ENCODE data around the gene TTC22. TPM values are rescaled to one million over a fixed set of nuclear protein-coding genes. Genes with fewer than 3 reads are reported as not detected.

The TTC22 gene
- total RNA-seq, 1 experiment from 2014 or later: 0.10 TPM

DNA sequence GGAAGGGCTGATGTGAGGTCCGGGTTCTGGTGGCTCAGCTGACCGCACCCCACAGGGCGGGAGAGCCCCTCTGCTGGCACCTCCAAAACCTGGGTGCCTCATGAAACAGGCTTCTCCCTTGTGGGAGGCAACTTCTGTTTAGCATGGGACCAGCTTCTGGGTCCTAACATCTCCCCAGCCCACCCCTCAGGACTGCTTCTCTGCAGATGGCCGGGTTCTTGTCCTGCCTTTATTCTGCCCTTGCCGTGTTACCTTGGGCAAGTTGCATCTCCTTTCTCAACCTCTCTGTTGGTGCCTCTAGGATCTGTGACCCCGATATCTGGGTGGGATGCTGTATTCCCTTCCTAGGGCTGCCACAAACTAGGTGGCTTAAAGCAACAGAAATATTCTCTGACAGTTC is 15.0 kb upstream of the TTC22 start:
- H3K9me3 ChIP-seq (ENCODE audit: control insufficient read depth, insufficient read depth, low read depth, low read length): no peaks in the 10 kb centered on the region
- no TSS peak for BruUV-seq (replicated peaks)
- ATAC-seq (no peak), DNase-seq (ENCODE audit: low read depth, low spot score) (no peak)
- ChIA-PET POLR2A (no interaction called here), CTCF (no interaction called here)
- no peak overlapping the region for H3K27ac ChIP-seq (ENCODE audit: low read length)
- in situ Hi-C loops (cut with HindIII; ENCODE audit: low pct_unique_long_range_greater_than_20kb, low sequenced_read_pairs): no loop called here
- TF ChIP-seq, protein P1, sequence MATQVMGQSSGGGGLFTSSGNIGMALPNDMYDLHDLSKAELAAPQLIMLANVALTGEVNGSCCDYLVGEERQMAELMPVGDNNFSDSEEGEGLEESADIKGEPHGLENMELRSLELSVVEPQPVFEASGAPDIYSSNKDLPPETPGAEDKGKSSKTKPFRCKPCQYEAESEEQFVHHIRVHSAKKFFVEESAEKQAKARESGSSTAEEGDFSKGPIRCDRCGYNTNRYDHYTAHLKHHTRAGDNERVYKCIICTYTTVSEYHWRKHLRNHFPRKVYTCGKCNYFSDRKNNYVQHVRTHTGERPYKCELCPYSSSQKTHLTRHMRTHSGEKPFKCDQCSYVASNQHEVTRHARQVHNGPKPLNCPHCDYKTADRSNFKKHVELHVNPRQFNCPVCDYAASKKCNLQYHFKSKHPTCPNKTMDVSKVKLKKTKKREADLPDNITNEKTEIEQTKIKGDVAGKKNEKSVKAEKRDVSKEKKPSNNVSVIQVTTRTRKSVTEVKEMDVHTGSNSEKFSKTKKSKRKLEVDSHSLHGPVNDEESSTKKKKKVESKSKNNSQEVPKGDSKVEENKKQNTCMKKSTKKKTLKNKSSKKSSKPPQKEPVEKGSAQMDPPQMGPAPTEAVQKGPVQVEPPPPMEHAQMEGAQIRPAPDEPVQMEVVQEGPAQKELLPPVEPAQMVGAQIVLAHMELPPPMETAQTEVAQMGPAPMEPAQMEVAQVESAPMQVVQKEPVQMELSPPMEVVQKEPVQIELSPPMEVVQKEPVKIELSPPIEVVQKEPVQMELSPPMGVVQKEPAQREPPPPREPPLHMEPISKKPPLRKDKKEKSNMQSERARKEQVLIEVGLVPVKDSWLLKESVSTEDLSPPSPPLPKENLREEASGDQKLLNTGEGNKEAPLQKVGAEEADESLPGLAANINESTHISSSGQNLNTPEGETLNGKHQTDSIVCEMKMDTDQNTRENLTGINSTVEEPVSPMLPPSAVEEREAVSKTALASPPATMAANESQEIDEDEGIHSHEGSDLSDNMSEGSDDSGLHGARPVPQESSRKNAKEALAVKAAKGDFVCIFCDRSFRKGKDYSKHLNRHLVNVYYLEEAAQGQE (IDR thresholded peaks at IDR 0.05; ENCODE audit: insufficient read depth in 1 of 2, low read depth in 2 of 2, low read length in 1 of 2): no peak
- TF ChIP-seq SIN3A (IDR thresholded peaks at IDR 0.05; ENCODE audit: borderline replicate concordance, insufficient read depth, low read depth, low read length) (no peak), TCF7L2 (IDR thresholded peaks at IDR 0.05; ENCODE audit: low read depth, low read length) (no peak), CTCF (IDR thresholded peaks at IDR 0.05) (no peak), POLR2AphosphoS5 (IDR thresholded peaks at IDR 0.05; ENCODE audit: low read depth, low read length) (no peak)
- H3K36me3 ChIP-seq (ENCODE audit: control insufficient read depth, insufficient read depth, low read length): no peaks in the 10 kb centered on the region
- no peaks in the 10 kb centered on the region; the same call in 1 of the 2 replicates for H3K27me3 ChIP-seq (ENCODE audit: control insufficient read depth, insufficient read depth, low read length)
- intact Hi-C loops (cut with micrococcal nuclease; ENCODE audit: unreplicated experiment): no loop called here
- no peaks in the 10 kb centered on the region for H3K4me1 ChIP-seq (ENCODE audit: control insufficient read depth, insufficient read depth, low read length)
- H3K4me3 ChIP-seq (ENCODE audit: low read depth in 2 of 2, low read length in 2 of 2): no peak overlapping the region

DNA sequence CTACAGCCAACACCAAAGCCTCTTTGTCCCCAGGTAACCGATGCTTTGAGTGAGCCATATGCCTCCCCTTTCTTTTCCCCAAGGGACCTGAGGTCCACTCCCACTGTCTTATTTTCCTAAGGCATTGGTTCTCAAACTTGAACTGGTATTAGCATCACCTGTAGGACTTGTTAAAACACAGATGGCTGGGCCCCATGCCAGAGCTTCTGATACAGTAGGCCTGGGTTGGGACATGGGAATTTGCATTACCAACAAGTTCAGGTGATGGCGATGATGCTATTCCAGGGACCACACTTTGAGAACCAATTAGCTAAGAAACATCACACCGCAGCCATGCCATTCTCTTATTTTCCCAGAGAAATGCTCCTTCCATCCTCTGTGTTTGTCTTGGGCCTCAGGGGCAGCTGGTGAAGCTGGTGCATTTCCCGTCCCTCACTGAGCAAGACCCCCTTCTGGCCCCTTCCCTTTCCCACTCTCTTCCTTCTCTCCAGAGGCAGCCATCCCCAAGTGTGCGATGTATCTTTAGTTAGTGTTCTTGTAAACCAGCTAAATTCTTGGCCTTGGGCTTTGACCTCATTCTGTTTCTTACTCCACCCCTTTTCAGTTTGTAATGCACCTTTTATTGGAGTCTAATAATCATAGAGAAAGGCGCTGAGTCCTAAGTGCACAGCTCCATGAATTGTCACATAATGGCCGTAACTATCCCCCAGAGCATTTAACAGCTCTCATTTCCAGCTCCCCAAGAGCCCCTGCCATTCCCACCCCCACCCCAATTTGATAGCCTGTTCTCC is 14.2 kb upstream of the TTC22 start:
- H3K4me1 ChIP-seq (ENCODE audit: control insufficient read depth, insufficient read depth, low read length): no peaks in the 10 kb centered on the region
- no peaks in the 10 kb centered on the region for H3K36me3 ChIP-seq (ENCODE audit: control insufficient read depth, insufficient read depth, low read length)
- H3K27ac ChIP-seq (ENCODE audit: low read length): no peak overlapping the region
- TF ChIP-seq, protein P1 (IDR thresholded peaks at IDR 0.05; ENCODE audit: insufficient read depth in 1 of 2, low read depth in 2 of 2, low read length in 1 of 2): no peak
- no peak for TF ChIP-seq CTCF (IDR thresholded peaks at IDR 0.05)
- TF ChIP-seq SIN3A (IDR thresholded peaks at IDR 0.05; ENCODE audit: borderline replicate concordance, insufficient read depth, low read depth, low read length): no peak
- TF ChIP-seq POLR2AphosphoS5 (IDR thresholded peaks at IDR 0.05; ENCODE audit: low read depth, low read length): no peak
- no peak for TF ChIP-seq TCF7L2 (IDR thresholded peaks at IDR 0.05; ENCODE audit: low read depth, low read length)
- BruUV-seq (replicated peaks): no TSS peak
- intact Hi-C loops (cut with micrococcal nuclease; ENCODE audit: unreplicated experiment): no loop called here
- no peaks in the 10 kb centered on the region for H3K9me3 ChIP-seq (ENCODE audit: control insufficient read depth, insufficient read depth, low read depth, low read length)
- H3K27me3 ChIP-seq (ENCODE audit: control insufficient read depth, insufficient read depth, low read length): no peaks in the 10 kb centered on the region; the same call in 1 of the 2 replicates
- DNase-seq (ENCODE audit: low read depth, low spot score) (no peak), ATAC-seq (no peak)
- H3K4me3 ChIP-seq (ENCODE audit: low read depth in 2 of 2, low read length in 2 of 2): no peak overlapping the region
- CTCF ChIA-PET: no interaction called here
- in situ Hi-C loops (cut with HindIII; ENCODE audit: low pct_unique_long_range_greater_than_20kb, low sequenced_read_pairs): no loop called here
- POLR2A ChIA-PET: no interaction called here

Measured in Panc1 (cell line).